GM19452 (cell line): ENCODE results near the gene SPATA32.

Source experiments
- ATAC-seq: cut with Tn5 transposase; IDR thresholded peaks from one replicate; pipeline ENCODE4 v1.9.1; 2021; ENCODE audit not compliant: unreplicated experiment

The SPATA32 gene

GRCh38 chr17:45248132-45248957 is 13.5 kb downstream of the SPATA32 start:
- ATAC-seq: peak; percentile 47

GRCh38 chr17:45247429-45248131 is 14.3 kb downstream of the SPATA32 start:
- ATAC-seq: peak; percentile 83

DNA sequence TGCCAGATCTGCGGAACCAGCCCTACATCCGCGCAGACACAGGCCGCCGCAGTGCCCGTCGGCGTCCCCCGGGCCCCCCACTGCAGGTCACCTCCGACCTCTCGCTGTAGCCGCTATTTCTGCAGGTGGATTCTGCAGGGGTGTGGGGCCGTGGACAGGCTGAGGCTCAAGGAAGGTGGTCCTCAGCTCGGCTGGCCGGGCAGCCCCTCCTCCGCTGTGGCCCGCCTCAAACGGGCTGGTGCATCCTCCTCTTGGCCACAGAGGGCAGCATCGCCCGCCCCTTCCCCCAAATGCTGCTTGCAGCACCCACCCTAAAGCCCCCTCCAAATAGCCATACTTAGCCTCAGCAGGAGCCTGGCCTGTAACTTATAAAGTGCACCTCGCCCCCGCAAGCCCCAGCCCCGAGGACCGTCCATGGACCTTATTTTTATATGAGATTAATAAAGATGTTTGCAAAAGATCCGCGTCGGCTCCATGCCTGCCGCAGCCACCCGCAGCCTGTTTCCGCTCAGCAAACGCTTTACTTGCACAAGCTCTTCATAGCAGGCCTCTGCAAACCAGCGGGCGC is 14.9 kb downstream of the SPATA32 start:
- no peak for ATAC-seq

- ATAC-seq: no peak
These were observed 15.6 kb downstream of the SPATA32 start for GRCh38 chr17:45246338-45246737.

DNA sequence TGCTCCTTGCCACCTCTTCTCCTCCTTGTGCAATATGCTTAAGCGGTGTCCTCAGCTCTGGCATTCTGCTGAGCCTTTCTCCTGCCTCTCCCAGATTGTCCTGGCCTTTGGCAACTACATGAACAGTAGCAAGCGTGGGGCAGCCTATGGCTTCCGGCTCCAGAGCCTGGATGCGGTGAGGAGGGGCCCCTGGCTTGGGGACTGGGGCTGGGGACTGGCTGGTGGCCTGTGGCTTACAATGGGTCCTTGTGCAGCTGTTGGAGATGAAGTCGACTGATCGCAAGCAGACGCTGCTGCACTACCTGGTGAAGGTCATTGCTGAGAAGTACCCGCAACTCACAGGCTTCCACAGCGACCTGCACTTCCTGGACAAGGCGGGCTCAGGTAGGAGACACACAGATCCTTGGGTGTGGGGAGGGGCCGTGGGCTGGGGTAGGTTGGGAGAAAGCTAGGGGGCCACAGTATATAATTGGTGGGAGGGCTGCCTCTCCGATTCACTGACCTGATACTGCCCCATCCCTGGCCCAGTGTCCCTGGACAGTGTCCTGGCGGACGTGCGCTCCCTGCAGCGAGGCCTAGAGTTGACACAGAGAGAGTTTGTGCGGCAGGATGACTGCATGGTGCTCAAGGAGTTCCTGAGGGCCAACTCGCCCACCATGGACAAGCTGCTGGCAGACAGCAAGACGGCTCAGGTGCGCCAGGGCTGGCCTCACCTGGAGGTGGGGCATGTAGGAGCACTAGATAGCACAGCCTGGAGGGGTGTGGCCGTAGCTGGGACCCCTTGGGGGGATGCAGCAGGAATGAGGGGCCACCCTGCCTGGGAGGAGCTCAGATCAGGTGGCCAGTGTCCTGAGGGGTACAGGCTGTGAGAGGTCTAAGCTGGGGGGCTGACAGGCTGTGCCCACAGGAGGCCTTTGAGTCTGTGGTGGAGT is 16.9 kb downstream of the SPATA32 start:
- ATAC-seq: no peak

- no peak for ATAC-seq
These were observed 18.1 kb downstream of the SPATA32 start for GRCh38 chr17:45243750-45244149.

DNA sequence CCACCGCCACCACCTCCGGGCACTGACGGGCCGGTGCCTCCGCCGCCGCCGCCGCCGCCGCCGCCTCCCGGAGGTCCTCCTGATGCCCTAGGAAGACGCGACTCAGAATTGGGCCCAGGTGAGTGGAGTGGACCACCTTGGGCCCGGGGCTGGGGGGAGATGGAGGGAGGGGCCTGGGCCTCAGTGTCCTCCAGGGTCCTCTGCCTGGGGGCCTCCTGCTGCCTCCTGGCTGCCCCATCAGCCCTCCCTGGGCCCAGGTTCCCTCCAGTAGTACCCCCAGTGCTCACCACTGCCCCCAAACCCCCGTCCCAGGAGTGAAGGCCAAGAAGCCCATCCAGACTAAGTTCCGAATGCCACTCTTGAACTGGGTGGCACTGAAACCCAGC is 19.9 kb downstream of the SPATA32 start:
- no peak for ATAC-seq

DNA sequence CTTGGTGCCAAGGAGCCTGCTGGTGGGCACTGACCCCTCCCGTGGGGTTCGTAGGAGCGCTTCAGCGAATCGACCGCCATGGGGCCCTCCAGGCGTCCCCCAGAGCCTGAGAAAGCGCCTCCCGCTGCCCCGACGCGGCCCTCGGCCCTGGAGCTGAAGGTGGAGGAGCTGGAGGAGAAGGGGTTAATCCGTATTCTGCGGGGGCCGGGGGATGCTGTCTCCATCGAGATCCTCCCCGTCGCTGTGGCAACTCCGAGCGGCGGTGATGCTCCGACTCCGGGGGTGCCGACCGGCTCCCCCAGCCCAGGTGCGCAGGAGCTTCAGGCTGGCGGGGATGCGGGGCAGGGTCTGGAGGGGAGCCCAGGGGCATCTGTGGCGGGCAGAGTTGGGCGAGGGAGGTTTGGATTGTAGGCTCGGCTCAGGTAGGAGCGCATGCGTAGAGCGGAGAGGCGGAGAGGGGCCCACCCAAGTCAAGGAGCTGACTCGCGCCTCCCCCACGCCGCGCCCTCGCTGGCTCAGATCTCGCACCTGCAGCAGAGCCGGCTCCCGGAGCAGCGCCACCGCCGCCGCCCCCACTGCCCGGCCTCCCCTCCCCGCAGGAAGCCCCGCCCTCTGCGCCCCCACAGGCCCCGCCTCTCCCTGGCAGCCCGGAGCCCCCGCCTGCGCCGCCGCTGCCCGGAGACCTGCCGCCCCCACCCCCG is 20.4 kb downstream of the SPATA32 start:
- ATAC-seq: no peak

DNA sequence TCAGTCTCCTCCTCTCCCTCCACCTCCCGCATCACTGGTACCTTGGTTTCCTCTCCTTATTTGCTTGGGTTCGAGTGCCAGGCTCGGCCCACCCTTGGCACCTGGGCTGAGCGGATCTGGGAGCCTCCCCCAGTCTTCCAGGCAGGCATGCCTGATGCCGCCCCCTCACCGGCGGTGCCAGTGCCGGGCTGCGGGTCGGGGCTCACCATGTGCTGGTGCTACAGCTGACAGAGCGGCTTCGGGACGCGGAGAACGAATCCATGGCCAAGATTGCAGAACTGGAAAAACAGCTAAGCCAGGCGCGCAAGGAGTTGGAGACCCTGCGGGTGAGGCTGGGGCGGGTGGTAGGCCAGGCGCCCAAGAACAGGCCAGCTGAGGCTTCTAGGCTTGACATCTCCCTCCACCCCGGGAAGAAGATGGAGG is 21.0 kb downstream of the SPATA32 start:
- ATAC-seq: no peak

- no peak for ATAC-seq
These were observed 23.6 kb downstream of the SPATA32 start for GRCh38 chr17:45238155-45238774.

DNA sequence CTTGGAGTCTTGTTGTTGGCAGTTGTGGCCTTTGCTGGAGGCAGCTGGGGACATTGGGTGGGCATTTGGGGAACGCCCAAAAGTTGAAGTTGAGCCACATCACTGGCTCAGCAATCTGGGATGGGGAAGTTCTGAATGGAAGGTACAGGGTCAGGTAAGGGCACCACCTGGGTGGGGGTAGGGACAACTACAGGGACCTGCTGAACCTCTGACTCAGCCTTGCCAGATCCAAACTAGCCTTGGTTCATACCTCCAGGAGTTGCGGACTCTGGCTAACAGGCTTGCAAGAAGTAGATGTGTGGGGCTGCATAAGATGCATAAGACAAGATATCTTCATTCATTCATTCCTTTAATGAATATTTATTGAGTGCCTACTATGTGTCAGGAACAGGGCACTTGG is 24.2 kb downstream of the SPATA32 start:
- ATAC-seq: no peak

DNA sequence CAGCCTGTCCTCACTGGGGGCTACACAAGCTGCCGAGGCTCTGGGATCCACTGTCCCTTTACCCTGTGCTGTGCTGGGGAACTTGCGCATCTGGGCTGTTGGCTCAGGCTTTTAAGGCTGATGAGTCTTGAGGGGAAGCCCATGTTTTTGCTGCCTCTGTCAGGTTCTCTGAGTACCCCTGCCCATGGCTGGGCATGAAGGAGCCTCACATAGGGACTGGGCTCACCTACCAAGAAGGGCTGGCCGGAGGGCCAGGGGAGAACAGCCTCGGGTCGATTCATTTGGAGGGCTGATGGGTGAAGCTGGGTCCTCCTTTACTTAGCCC is 25.6 kb downstream of the SPATA32 start:
- no peak for ATAC-seq

DNA sequence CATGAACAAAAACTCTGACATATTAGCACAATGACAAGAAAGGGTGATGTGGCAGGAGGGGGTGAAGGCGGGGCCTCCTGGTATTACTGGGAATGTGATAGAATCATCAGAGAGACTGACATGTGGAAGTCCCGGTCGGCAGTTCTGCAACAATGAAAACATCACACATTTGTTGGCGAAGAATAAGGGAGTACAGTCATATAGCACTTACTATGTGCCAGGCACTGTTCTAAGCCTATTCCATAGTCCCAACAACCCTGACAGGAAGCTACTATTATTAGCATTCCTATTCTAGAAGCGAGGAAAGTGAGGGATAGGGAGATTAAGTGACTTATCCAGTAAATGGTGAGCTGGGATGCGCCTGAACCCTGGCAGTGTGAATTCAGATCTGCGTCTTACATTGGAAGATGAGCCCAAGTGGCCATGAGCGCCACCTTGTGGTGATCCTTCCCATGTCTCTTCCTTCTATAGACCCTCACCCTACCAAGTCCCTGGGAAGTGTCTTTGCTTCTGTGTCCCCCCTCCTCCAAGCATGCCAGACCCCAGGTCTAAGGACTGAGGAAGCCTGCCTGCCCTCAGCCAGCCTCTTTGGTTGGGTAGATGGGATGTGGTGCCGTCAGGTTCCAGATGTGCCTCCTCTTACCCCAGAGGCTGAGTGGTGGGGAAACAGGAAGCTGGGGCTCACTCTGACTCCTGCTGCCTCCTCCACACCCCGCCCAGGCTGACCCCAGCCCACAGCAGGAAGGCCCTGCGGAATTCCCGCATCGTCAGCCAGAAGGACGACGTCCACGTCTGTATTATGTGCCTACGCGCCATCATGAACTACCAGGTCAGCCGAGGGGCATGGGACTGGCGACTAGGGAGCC is 26.2 kb downstream of the SPATA32 start:
- no peak for ATAC-seq

GRCh38 chr17:45234641-45235415 is 27.1 kb downstream of the SPATA32 start:
- no peak for ATAC-seq

DNA sequence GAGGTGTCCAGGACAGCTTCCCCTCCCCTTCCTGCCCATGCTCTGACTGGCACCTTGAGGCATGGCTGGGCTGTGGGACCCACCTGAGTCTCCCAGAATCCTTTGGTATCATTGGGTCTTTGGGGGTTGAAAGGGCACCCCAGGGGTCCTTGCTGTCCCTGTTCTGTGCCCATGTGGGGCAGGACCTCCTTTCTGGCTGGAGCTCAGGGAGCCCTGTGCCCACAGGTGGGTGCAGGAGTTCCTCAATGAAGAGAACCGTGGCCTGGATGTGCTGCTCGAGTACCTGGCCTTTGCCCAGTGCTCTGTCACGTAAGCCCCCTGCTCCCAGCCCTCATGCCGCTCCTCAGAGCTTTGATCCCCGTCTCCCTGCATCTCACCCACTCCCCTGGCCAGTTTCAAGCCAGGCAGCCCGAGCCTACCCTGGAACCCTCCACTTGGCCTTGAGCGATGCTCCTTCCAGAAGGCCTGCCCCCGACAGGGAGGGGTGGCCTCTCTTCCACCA is 28.4 kb downstream of the SPATA32 start:
- ATAC-seq: no peak

DNA sequence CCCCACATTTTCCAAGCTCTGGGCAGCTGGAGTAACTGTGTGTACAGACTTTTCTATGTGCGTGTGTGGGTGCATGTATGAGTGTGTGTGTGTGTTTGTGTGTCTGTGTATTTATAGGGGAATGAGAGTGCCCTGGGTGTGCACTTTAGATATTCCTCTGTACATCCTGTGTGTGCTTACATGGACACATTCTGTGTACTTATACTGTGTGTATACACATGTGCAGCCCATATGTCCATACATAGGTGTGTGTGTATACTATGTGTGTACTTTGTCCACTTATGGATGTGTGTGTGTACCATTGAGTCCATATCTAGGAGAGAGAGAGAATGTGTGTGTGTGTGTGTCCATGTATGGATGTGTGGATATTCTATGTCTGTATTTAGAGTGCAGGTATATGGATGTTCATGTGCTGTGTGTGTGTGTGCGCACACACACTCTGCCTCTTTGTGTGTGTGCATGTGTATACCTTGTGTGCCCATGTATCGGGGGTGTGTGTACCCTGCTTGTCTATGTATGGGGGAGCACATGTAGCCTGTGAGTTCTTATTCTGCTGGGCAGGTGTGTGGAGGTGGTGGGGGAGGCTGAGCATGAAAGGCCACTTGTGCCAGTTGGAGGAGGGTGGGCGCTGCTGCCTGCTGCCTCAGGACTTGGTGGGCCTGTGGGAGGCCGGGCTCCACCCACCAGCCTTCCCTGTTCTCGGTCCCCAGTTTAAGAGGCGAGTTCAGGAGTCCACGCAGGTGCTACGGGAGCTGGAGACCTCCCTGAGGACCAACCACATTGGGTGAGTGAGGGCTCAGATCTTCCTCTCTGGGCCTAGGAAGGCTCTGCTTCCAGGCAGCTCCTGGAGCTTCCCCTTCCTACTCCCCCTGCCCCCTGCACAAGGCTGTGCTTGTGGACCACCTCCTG is 29.1 kb downstream of the SPATA32 start:
- no peak for ATAC-seq

DNA sequence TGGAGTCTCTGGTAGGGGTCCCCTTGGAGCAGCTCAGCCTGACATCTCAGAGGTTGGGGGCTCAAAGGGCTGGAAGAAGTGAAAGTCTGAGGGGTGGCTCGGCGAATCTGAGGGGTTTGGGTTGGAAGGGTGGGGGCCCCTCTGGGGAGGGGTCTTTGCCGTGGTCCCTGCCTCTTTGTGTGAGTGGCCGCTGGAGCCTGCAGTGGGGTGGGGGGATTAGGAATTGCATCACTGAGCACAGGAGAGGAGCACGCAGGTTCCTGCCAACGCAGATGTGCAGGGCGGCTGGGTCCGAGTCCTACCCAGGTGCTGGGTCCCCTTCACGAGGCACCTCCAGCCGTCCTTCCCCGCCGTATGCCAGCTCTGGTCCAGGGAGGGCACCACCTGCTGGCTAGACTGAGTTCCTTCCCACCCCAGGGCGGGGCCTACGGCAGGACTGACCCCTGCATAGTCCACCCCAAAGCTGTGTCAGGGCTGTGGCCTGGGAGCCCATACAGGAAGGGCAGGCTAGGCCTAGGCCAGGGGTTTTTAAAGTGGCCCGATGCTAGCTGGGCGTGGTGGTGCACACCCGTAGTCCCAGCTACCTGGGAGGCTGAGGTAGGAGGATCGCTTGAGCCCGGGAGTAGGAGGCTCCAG is 30.3 kb downstream of the SPATA32 start:
- ATAC-seq: no peak
